ENCODE data around the gene CYSTM1.
A peak's percentile ranks its signal among the peaks of the same experiment; 100 is the strongest.

The CYSTM1 gene

DNA sequence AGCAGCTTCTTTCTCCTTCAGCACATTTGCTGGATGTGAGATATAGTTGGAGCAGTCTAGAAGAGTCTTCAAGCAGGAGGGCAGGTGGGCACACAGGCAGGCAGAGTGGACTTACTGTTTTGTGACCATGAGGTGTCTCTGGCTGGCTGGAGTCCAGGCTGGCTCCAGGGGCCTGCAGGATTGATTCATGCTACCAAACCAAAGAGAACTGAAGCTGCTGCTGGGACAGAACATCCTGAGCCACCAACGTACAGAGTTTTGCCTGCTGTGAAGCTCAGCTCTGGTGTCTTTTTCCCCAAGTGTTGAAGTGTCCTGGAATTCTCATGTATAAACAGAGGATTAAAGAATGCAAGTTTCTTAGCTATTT, 45.7 kb downstream of the CYSTM1 start:
- no peak overlapping the region for H3K27ac Mint-ChIP-seq
- peaks cover 24% of the 10 kb centered on the region for H3K4me1 Mint-ChIP-seq (ENCODE audit: low read depth)
- H3K27me3 Mint-ChIP-seq: peaks cover 1% of the 10 kb centered on the region
- H3K4me3 Mint-ChIP-seq: no peak overlapping the region
- H3K9me3 Mint-ChIP-seq (ENCODE audit: low read depth): no peaks in the 10 kb centered on the region
- no peaks in the 10 kb centered on the region for H3K36me3 Mint-ChIP-seq

DNA sequence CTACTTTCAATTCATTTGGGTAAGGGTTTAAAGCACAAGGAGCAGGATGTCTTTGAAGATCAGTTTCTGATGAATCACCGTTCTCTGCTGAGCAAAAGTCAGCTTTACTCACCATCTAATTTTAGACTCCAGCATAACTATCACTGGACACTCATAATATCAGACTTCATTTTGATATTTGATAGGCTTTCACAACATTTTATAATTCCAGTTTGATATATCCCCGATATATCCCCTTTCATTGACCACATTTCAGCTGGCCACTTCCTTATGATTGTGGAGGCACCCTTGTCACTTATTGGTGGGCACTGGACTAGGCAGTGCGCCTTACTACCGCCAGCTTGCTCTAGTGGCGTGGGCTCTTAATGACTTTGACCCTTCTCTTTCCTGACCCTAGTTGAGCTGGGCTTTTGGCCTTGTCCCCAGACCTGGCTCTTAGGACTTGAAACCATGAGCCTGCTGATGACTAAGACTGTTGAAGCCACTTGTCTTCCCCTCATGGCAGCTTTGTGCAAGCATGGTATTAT, 46.8 kb downstream of the CYSTM1 start:
- no peaks in the 10 kb centered on the region for H3K36me3 Mint-ChIP-seq
- H3K9me3 Mint-ChIP-seq (ENCODE audit: low read depth): no peaks in the 10 kb centered on the region
- peaks cover 1% of the 10 kb centered on the region for H3K27me3 Mint-ChIP-seq
- H3K4me3 Mint-ChIP-seq: peak overlapping the region; percentile 30
- peak overlapping the region; percentile 23 for H3K27ac Mint-ChIP-seq
- H3K4me1 Mint-ChIP-seq (ENCODE audit: low read depth): peaks cover 24% of the 10 kb centered on the region

GRCh38 chr5:140222416-140222815, 47.4 kb downstream of the CYSTM1 start:
- Mint-ChIP-seq H3K27me3 (peaks cover 1% of the 10 kb centered on the region), H3K27ac (no peak overlapping the region), H3K9me3 (ENCODE audit: low read depth) (no peaks in the 10 kb centered on the region), H3K4me1 (ENCODE audit: low read depth) (peaks cover 24% of the 10 kb centered on the region), H3K4me3 (no peak overlapping the region), H3K36me3 (no peaks in the 10 kb centered on the region)

- Mint-ChIP-seq H3K27ac (no peak overlapping the region), H3K4me1 (ENCODE audit: low read depth) (peaks cover 24% of the 10 kb centered on the region), H3K9me3 (ENCODE audit: low read depth) (no peaks in the 10 kb centered on the region), H3K36me3 (no peaks in the 10 kb centered on the region), H3K27me3 (peaks cover 1% of the 10 kb centered on the region), H3K4me3 (no peak overlapping the region)
Observed at GRCh38 chr5:140223567-140223966, 48.6 kb downstream of the CYSTM1 start.

DNA sequence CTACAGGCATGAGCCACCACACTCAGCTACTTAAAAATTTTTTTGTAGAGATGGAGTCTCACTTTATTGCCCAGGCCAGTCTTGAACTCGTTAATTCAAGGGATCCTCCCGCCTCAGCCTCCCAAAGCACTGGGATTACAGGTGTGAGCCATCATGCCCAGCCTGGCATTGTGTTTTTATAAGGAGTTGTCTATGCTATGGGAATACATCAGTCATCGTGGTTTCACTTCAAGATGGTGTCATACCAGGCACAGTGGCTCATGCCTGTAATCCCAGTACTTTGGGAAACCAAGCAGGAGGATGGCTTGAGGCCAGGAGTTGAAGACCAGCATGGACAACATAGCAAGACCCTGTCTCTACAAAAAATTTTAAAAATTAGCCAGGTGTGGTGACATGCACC, 49.7 kb downstream of the CYSTM1 start:
- Mint-ChIP-seq H3K27me3 (peaks cover 1% of the 10 kb centered on the region), H3K4me1 (ENCODE audit: low read depth) (peaks cover 24% of the 10 kb centered on the region), H3K36me3 (no peaks in the 10 kb centered on the region), H3K4me3 (no peak overlapping the region), H3K27ac (no peak overlapping the region), H3K9me3 (ENCODE audit: low read depth) (no peaks in the 10 kb centered on the region)

GRCh38 chr5:140225396-140225795, 50.4 kb downstream of the CYSTM1 start:
- Mint-ChIP-seq H3K9me3 (ENCODE audit: low read depth) (no peaks in the 10 kb centered on the region), H3K4me3 (no peak overlapping the region), H3K36me3 (no peaks in the 10 kb centered on the region), H3K27ac (no peak overlapping the region), H3K27me3 (peaks cover 1% of the 10 kb centered on the region), H3K4me1 (ENCODE audit: low read depth) (peaks cover 17% of the 10 kb centered on the region)

DNA sequence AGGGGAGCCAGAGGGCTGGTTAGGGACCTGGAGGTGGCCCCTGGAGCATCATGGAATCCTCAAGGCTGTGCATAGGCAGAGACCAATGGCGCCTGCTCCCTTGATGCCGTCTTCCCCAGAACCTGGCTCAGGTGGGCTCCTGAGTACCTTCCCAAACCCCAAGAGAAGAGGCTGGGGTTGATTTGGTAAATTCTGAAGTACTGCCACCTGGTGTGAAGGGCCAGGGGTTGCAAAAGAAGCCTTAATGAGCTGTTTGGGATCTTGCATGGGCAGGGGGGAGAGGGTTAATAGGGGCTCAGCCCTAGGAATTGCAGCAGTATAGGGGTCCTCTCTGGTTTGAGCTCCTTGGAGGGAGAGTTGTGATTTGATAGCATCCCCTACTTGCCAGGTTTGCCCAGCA, 52.1 kb downstream of the CYSTM1 start:
- Mint-ChIP-seq H3K9me3 (ENCODE audit: low read depth) (no peaks in the 10 kb centered on the region), H3K27me3 (peaks cover 1% of the 10 kb centered on the region), H3K4me3 (no peak overlapping the region), H3K4me1 (ENCODE audit: low read depth) (peaks cover 4% of the 10 kb centered on the region), H3K27ac (no peak overlapping the region), H3K36me3 (no peaks in the 10 kb centered on the region)

DNA sequence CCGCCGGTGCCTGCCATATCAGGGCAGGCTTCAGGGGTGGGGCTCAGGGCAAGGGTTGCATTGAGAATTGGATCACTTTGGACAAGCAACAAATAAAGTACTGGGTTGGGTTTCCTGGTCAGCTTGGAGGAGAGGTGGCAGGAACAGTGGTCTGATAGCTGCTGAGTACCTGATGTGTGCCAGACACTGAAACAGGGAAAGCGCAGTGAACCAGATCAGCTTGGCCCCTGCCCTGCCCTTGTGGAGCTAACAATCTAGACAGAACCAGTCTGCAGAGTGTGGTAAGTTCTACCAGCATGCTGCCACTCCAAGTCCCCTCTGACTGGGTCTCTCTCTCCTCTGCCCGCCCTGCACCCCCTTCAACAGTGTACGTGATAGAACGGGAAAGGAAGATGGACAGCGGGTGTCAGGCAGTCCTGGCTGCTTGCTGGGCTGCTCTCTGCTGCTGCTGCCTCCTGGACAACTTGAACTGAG, 53.4 kb downstream of the CYSTM1 start:
- H3K36me3 Mint-ChIP-seq: no peaks in the 10 kb centered on the region
- no peaks in the 10 kb centered on the region for H3K9me3 Mint-ChIP-seq (ENCODE audit: low read depth)
- H3K4me1 Mint-ChIP-seq (ENCODE audit: low read depth): no peaks in the 10 kb centered on the region
- H3K4me3 Mint-ChIP-seq: no peak overlapping the region
- no peak overlapping the region for H3K27ac Mint-ChIP-seq
- peaks cover 1% of the 10 kb centered on the region for H3K27me3 Mint-ChIP-seq

DNA sequence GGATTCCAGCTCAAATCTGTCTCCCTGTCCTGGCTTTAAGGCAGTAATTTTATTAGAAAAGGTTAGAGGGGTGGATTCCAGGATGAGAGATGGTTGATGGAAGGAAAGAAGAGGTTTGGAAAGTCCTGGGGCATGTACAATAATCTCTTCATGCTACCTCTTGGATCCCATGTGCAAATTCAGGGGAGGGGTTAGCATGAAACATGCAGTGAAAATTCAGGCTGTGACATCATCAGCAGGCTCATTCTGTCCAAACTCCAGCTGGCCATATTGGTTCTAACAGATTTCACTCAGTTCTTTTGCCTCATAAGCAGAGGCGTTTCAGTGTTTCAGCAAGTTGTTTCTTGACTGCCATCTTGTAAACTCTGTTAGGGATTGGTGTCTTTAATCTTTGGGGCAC, 55.4 kb downstream of the CYSTM1 start:
- Mint-ChIP-seq H3K36me3 (no peaks in the 10 kb centered on the region), H3K4me3 (no peak overlapping the region), H3K4me1 (ENCODE audit: low read depth) (no peaks in the 10 kb centered on the region), H3K27ac (no peak overlapping the region), H3K27me3 (no peaks in the 10 kb centered on the region), H3K9me3 (ENCODE audit: low read depth) (no peaks in the 10 kb centered on the region)

DNA sequence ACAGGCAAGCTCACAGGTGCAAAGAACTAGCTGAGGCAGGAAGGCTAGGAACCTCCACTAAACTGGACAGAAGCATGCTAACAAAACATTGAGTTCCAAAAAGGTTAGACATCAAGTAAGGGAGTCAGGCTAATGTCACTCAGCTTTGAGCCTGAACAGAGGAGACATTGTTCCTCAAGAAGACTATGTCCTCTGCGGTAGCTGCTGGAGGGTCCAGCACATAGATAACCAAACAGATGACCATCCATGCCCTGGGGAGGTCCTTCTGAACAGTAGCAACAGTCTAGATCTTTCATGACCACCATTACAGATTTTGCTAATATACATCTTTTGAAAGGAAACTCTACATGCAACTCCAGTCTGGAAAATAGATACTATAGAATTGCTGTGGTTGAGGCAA, 57.7 kb downstream of the CYSTM1 start:
- Mint-ChIP-seq H3K4me1 (ENCODE audit: low read depth) (no peaks in the 10 kb centered on the region), H3K4me3 (no peak overlapping the region), H3K9me3 (ENCODE audit: low read depth) (no peaks in the 10 kb centered on the region)

DNA sequence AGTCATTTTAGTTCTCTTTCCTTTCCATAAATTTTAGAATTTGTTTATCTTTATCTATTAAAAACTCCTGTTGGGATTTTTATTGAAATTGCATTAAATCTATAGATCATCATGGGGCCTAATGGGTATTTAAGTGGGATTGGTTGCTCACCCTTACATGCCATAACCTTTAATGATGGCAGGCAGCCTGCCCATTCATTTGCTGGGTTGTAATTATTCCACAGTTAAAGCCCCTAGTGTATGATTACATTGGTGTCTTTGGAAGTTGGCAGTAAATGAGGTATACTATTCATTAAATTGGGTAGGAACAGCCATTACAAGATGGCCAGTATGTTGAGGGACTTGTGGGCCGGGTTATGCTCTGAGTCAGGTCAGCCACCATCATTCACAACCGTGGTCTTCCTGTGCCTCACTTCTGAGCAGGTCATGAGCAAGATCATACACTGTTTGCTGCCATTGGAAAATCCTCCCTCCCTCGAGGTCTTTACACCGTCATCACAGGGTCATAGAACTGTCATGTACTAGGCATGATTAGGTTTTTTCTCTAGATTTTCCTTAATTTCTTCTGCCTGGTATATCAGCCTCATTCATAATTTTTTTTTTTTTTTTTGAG, 59.5 kb downstream of the CYSTM1 start:
- Mint-ChIP-seq H3K27me3 (no peaks in the 10 kb centered on the region), H3K4me1 (ENCODE audit: low read depth) (no peaks in the 10 kb centered on the region), H3K4me3 (no peak overlapping the region), H3K27ac (no peak overlapping the region), H3K9me3 (ENCODE audit: low read depth) (no peaks in the 10 kb centered on the region), H3K36me3 (no peaks in the 10 kb centered on the region)

More for the DNA sequence above, 57.7 kb downstream of the CYSTM1 start:
- no peaks in the 10 kb centered on the region for H3K36me3 Mint-ChIP-seq
- no peak overlapping the region for H3K27ac Mint-ChIP-seq
- no peaks in the 10 kb centered on the region for H3K27me3 Mint-ChIP-seq

GRCh38 chr5:140235791-140236551, 61.0 kb downstream of the CYSTM1 start:
- Mint-ChIP-seq H3K36me3 (no peaks in the 10 kb centered on the region), H3K9me3 (ENCODE audit: low read depth) (no peaks in the 10 kb centered on the region), H3K4me3 (no peak overlapping the region), H3K27ac (no peak overlapping the region), H3K4me1 (ENCODE audit: low read depth) (peaks cover 3% of the 10 kb centered on the region), H3K27me3 (no peaks in the 10 kb centered on the region)

DNA sequence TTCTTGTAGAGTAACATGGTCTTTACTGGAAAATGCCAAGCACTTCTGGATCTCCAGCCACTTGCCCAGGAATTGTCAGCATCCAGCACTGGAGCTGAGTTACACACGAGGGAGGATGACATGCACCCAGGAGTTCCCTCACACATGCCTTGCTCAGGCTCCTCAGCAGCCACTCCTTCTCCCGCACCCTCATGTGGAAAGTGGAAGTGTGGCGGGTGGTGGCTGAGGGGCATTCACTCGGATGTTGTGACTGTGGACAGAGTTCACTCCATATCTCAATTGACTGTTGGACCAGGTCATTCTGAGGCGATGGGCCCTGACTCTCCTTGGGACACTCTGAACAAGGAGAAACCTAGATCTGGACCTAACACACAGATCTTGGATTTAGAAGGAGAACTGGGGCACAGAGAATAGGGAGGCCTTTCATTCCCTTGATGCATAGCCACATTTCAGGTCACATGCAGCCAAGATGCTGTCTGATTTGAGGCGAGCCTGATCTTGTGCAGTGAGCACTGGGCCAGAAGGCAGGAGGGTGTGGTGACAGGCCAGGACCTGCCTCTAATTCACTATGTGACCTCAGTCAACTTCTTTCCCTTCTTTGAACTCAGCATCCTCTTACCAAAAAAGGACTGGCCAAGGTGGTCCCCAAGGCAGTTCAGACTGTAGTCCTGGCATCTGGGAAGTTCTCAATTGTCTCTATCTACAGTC, 62.1 kb downstream of the CYSTM1 start:
- H3K27me3 Mint-ChIP-seq: no peaks in the 10 kb centered on the region
- H3K36me3 Mint-ChIP-seq: no peaks in the 10 kb centered on the region
- peaks cover 3% of the 10 kb centered on the region for H3K4me1 Mint-ChIP-seq (ENCODE audit: low read depth)
- H3K4me3 Mint-ChIP-seq: no peak overlapping the region
- H3K27ac Mint-ChIP-seq: no peak overlapping the region
- H3K9me3 Mint-ChIP-seq (ENCODE audit: low read depth): no peaks in the 10 kb centered on the region

DNA sequence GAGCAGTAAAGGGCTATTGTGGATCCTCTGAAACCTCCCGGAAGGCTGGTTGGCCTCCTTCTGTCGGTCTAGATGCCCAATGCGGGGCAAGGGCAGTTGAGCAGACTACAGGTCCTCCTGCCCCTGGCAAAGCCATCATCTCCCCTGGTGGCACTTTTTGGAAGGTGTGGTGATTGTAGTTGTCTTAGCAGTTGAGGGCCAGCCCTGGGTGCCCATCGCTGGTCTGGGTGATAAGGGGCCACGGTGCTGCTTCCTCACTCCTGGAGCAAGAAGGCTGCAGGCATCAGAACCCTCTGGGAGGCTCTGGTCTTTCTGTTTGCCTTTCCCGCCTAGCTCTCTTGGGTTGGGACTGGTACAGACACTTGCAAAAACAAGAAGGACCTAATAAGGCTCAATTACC, 63.8 kb downstream of the CYSTM1 start:
- Mint-ChIP-seq H3K27me3 (no peaks in the 10 kb centered on the region), H3K4me3 (no peak overlapping the region), H3K4me1 (ENCODE audit: low read depth) (peaks cover 3% of the 10 kb centered on the region), H3K36me3 (no peaks in the 10 kb centered on the region), H3K9me3 (ENCODE audit: low read depth) (no peaks in the 10 kb centered on the region), H3K27ac (no peak overlapping the region)

DNA sequence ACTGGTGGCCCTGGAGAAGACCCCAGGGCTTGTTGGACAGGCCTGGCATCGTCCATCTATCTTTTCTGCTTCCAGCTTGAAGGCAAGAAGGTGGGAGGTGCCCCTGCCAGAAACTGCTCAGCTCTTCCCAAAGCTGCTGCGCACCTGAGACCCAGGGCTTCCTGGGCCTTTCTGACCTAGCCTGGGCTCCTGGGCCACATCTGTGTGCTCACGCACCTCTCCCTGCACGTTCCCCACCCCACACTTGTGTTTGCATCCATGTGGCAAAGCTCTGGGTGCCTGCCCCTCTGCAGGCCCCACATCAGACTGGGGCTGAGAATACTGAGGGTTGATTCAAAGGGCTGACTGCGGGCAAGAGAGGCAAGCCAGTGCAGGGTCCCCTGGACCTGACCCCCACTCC, 64.5 kb downstream of the CYSTM1 start:
- peaks cover 4% of the 10 kb centered on the region for H3K4me1 Mint-ChIP-seq (ENCODE audit: low read depth)
- no peak overlapping the region for H3K4me3 Mint-ChIP-seq
- H3K36me3 Mint-ChIP-seq: no peaks in the 10 kb centered on the region
- H3K9me3 Mint-ChIP-seq (ENCODE audit: low read depth): no peaks in the 10 kb centered on the region
- H3K27ac Mint-ChIP-seq: no peak overlapping the region
- H3K27me3 Mint-ChIP-seq: no peaks in the 10 kb centered on the region
